ENCODE data around the gene PKHD1.

- TF ChIP-seq CTCF (IDR thresholded peaks at IDR 0.05) (no peak), POLR2A (IDR thresholded peaks at IDR 0.05) (no peak)
These were observed 137.9 kb downstream of the PKHD1 start for GRCh38 chr6:51949526-51949925.
